OCI-LY7 (cell line): ENCODE data around the gene TERB1.

Experiments used
- CTCF ChIP-seq: fragments of 200-600 bp; sonication (generic); conservative IDR thresholded peaks from 2 replicates; pipeline ENCODE4 v1.5.1; 2014; ENCODE audit warnings: mild to moderate bottlenecking, antibody characterized with exemption, low read length, moderate library complexity, mixed read lengths
- EZH2phosphoT487 ChIP-seq: fragments of 200-600 bp; sonication (generic); IDR thresholded peaks from 2 replicates; pipeline ENCODE4 v1.6.1; 2018; ENCODE audit warnings: low read depth, borderline replicate concordance, mild to moderate bottlenecking, mixed run types, antibody characterized with exemption, low read length, moderate library complexity, mixed read lengths

GRCh38 chr16:66731101-66731500, 70.3 kb downstream of the TERB1 start:
- TF ChIP-seq CTCF (no peak), EZH2phosphoT487 (no peak)
